ENCODE results near the gene TMEM120A.
A peak's percentile ranks its signal among the peaks of the same experiment; 100 is the strongest.
"Not testable (repeated sequence)": the region's sequence is repeated elsewhere in the genome, so short reads cannot be mapped to it uniquely, and the experiment has no call there.

The TMEM120A gene

DNA sequence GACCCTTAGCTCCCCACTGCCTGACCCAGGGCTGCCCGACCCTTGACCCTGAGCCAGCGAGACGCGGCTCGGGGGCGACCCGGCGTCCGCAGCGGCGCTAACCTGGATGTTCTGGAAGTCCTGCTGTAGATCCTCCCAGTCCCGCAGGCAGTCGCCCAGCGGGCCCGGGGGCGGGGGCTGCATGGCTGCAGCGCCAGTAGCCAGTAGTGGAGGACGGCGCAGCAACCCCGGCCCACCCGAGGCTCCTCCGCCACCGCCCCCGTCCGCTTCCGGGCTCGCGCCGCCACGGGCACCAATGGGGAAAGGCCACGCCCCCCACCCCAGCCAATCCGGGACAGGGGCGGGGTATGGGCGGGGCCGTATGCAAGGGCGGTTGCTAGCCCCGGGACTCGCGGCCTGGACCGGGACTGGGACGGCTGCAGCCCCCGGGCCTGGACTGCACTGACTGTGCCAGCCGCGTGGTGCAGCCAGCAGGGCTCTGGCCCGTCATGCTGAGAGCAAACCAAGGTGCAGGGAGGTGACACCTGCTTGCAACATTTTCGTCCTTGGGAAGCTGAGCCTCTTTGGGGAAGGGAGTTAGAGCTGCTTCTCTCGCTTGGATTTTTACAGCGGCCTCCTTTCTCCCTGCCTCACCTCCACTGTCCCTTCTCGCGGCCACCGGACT is at the start of gene TMEM120A:
TSS of gene TMEM120A (minus strand) at position 208 of the 664 bp plus-strand sequence. CDS start at position 183, 25 bp downstream.
- H3K27ac Mint-ChIP-seq: peak within 1 kb of the TSS; percentile 77
- peak within 1 kb of the TSS; percentile 81 for H3K4me3 Mint-ChIP-seq
- DNase-seq (ENCODE audit: low spot score in 2 of 2): peak; percentile 86 to 89
- ATAC-seq (ENCODE audit: low read depth): peak; percentile 99
- peaks cover 26% of the 10 kb centered on the region for H3K4me1 Mint-ChIP-seq
- no peaks in the 10 kb centered on the region for H3K27me3 Mint-ChIP-seq
- peaks cover 10% of the 10 kb centered on the region for H3K36me3 Mint-ChIP-seq
- no peaks in the 10 kb centered on the region for H3K9me3 Mint-ChIP-seq

GRCh38 chr7:76040126-76040525 is 45.7 kb upstream of the TMEM120A start:
- peaks cover 4% of the 10 kb centered on the region for H3K36me3 Mint-ChIP-seq
- DNase-seq (ENCODE audit: low spot score in 2 of 2) (no peak), ATAC-seq (ENCODE audit: low read depth) (no peak)
- no peaks in the 10 kb centered on the region for H3K27me3 Mint-ChIP-seq
- H3K4me3 Mint-ChIP-seq: no peak overlapping the region
- H3K27ac Mint-ChIP-seq: no peak overlapping the region
- H3K4me1 Mint-ChIP-seq: peaks cover 9% of the 10 kb centered on the region
- no peaks in the 10 kb centered on the region for H3K9me3 Mint-ChIP-seq

- H3K36me3 Mint-ChIP-seq: peaks cover 1% of the 10 kb centered on the region
- DNase-seq (ENCODE audit: low spot score in 2 of 2): no peak
- no peaks in the 10 kb centered on the region for H3K27me3 Mint-ChIP-seq
- peaks cover 8% of the 10 kb centered on the region for H3K4me1 Mint-ChIP-seq
- no peaks in the 10 kb centered on the region for H3K9me3 Mint-ChIP-seq
- H3K27ac Mint-ChIP-seq: no peak overlapping the region
- no peak overlapping the region for H3K4me3 Mint-ChIP-seq
- no peak for ATAC-seq (ENCODE audit: low read depth)
Measured at GRCh38 chr7:76037310-76037709, 42.9 kb upstream of the TMEM120A start.

GRCh38 chr7:76031964-76032363 is 37.6 kb upstream of the TMEM120A start:
- no peak overlapping the region for H3K4me3 Mint-ChIP-seq
- ATAC-seq (ENCODE audit: low read depth) (no peak), DNase-seq (ENCODE audit: low spot score in 2 of 2) (no peak)
- peaks cover 2% of the 10 kb centered on the region for H3K4me1 Mint-ChIP-seq
- H3K27ac Mint-ChIP-seq: no peak overlapping the region
- H3K27me3 Mint-ChIP-seq: no peaks in the 10 kb centered on the region
- H3K9me3 Mint-ChIP-seq: no peaks in the 10 kb centered on the region
- peaks cover 6% of the 10 kb centered on the region for H3K36me3 Mint-ChIP-seq

- H3K27me3 Mint-ChIP-seq; DNase-seq (ENCODE audit: low spot score in 2 of 2); H3K9me3 Mint-ChIP-seq; H3K4me3 Mint-ChIP-seq; H3K27ac Mint-ChIP-seq; ATAC-seq (ENCODE audit: low read depth); H3K4me1 Mint-ChIP-seq: not testable (repeated sequence)
- peaks cover 17% of the 10 kb centered on the region for H3K36me3 Mint-ChIP-seq
Measured at GRCh38 chr7:76029682-76030081, 35.3 kb upstream of the TMEM120A start.

GRCh38 chr7:76023002-76023401 is 28.6 kb upstream of the TMEM120A start:
- Mint-ChIP-seq H3K4me3 (no peak overlapping the region), H3K9me3 (no peaks in the 10 kb centered on the region), H3K27ac (peak overlapping the region; percentile 17), H3K27me3 (no peaks in the 10 kb centered on the region), H3K4me1 (peaks cover 5% of the 10 kb centered on the region), H3K36me3 (peaks cover 25% of the 10 kb centered on the region)
- ATAC-seq (ENCODE audit: low read depth) (no peak), DNase-seq (ENCODE audit: low spot score in 2 of 2) (no peak)

DNA sequence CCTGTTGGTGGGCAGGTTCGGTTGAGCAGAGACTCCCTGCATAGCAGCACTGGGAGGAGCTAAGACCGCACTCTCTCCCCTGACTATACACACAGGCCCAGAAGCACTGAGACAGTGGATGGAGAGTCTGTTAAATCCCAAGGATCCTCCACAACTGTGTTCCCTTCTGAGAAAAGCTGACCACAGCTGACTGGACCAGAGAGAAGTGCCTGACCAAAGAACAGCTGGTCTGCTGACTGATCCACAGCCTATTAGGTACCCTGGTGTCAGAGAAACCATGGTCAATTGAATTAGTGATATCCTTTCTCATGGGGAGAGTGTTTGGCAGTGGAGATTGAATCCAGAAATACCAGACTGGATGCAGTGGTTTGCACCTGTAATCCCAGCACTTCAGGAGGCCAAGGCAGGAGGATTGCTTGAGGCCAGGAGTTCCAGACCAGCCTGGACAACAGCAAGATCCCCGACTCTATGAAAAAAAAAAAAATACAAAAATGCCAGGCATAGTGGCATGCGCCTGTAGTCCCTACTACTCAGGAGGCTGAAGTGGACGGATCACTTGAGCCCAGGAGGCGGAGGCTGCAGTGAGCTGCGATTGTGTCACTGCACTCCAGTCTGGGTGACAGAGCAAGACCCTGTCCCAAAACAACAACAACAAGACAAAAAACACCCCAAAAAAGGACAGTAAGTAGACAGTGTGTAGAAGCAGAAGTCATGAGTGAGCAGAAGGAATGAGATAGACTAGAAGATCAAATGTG is 27.8 kb upstream of the TMEM120A start:
- no peak for ATAC-seq (ENCODE audit: low read depth)

GRCh38 chr7:76020031-76020714 is 25.8 kb upstream of the TMEM120A start:
- DNase-seq (ENCODE audit: low spot score in 2 of 2): peak; percentile 27 to 56
- H3K27me3 Mint-ChIP-seq: no peaks in the 10 kb centered on the region

More for the DNA sequence above, 27.8 kb upstream of the TMEM120A start:
- H3K36me3 Mint-ChIP-seq: peaks cover 27% of the 10 kb centered on the region
- H3K4me1 Mint-ChIP-seq: peaks cover 5% of the 10 kb centered on the region
- H3K9me3 Mint-ChIP-seq: no peaks in the 10 kb centered on the region
- no peak for DNase-seq (ENCODE audit: low spot score in 2 of 2)
- H3K27me3 Mint-ChIP-seq: no peaks in the 10 kb centered on the region
- no peak overlapping the region for H3K27ac Mint-ChIP-seq
- H3K4me3 Mint-ChIP-seq: no peak overlapping the region

GRCh38 chr7:76018520-76018919 is 24.1 kb upstream of the TMEM120A start:
- not testable (repeated sequence) for H3K27me3 Mint-ChIP-seq; H3K27ac Mint-ChIP-seq; DNase-seq (ENCODE audit: low spot score in 2 of 2); H3K9me3 Mint-ChIP-seq; ATAC-seq (ENCODE audit: low read depth); H3K4me3 Mint-ChIP-seq; H3K4me1 Mint-ChIP-seq
- H3K36me3 Mint-ChIP-seq: peaks cover 21% of the 10 kb centered on the region

More at GRCh38 chr7:76020031-76020714, 25.8 kb upstream of the TMEM120A start:
- H3K9me3 Mint-ChIP-seq: no peaks in the 10 kb centered on the region
- H3K4me1 Mint-ChIP-seq: peaks cover 5% of the 10 kb centered on the region
- ATAC-seq (ENCODE audit: low read depth): peak; percentile 35
- no peak overlapping the region for H3K4me3 Mint-ChIP-seq
- H3K27ac Mint-ChIP-seq: no peak overlapping the region
- peaks cover 22% of the 10 kb centered on the region for H3K36me3 Mint-ChIP-seq

- no peak overlapping the region for H3K4me3 Mint-ChIP-seq
- H3K36me3 Mint-ChIP-seq: peaks cover 23% of the 10 kb centered on the region
- H3K27me3 Mint-ChIP-seq: no peaks in the 10 kb centered on the region
- H3K27ac Mint-ChIP-seq: no peak overlapping the region
- no peaks in the 10 kb centered on the region for H3K4me1 Mint-ChIP-seq
- DNase-seq (ENCODE audit: low spot score in 2 of 2) (no peak), ATAC-seq (ENCODE audit: low read depth) (no peak)
- no peaks in the 10 kb centered on the region for H3K9me3 Mint-ChIP-seq
Measured at GRCh38 chr7:76016191-76016947, 22.0 kb upstream of the TMEM120A start.

- peaks cover 13% of the 10 kb centered on the region for H3K4me1 Mint-ChIP-seq
- no peak overlapping the region for H3K27ac Mint-ChIP-seq
- no peak for ATAC-seq (ENCODE audit: low read depth)
- no peak overlapping the region for H3K4me3 Mint-ChIP-seq
- peaks cover 22% of the 10 kb centered on the region for H3K36me3 Mint-ChIP-seq
- no peak for DNase-seq (ENCODE audit: low spot score in 2 of 2)
- H3K9me3 Mint-ChIP-seq: no peaks in the 10 kb centered on the region
- no peaks in the 10 kb centered on the region for H3K27me3 Mint-ChIP-seq
Measured at GRCh38 chr7:76011442-76011861, 17.1 kb upstream of the TMEM120A start.

GRCh38 chr7:76009672-76010600 is 15.5 kb upstream of the TMEM120A start:
- Mint-ChIP-seq H3K4me1 (peaks cover 15% of the 10 kb centered on the region), H3K27me3 (no peaks in the 10 kb centered on the region), H3K36me3 (peaks cover 21% of the 10 kb centered on the region), H3K4me3 (no peak overlapping the region), H3K9me3 (no peaks in the 10 kb centered on the region), H3K27ac (peak overlapping the region; percentile 64)
- ATAC-seq (ENCODE audit: low read depth): no peak
- DNase-seq (ENCODE audit: low spot score in 2 of 2): no peak

All from memory B cell (primary cell).